SK-N-SH (cell line): ENCODE measurements around the gene ASTE1.

Source experiments
- CTCF ChIP-seq: fragments of 200-600 bp; sonication (generic); IDR thresholded peaks from 2 replicates; pipeline ENCODE4 v1.6.1; 2017; ENCODE audit warnings: antibody characterized with exemption, mild to moderate bottlenecking, moderate library complexity
- EP300 ChIP-seq, 2 experiments: IDR thresholded peaks; 2 replicates each; pipeline versions ENCODE4 v1.4.0 to v1.6.1; 2012; ENCODE audit warnings: borderline replicate concordance in 1 of 2, low read depth in 1 of 2, low read length in 1 of 2
- PBX3 ChIP-seq: IDR thresholded peaks from 2 replicates; pipeline ENCODE4; 2012
- POLR2AphosphoS5 ChIP-seq: IDR thresholded peaks from 2 replicates; pipeline ENCODE4 v1.6.1; 2012; ENCODE audit warnings: low read depth, low read length
- RAD21 ChIP-seq: IDR thresholded peaks from 2 replicates; pipeline ENCODE4 v1.6.1; 2012; ENCODE audit warnings: mild to moderate bottlenecking, low read length
- SIN3A ChIP-seq: IDR thresholded peaks from 2 replicates; pipeline ENCODE4 v1.6.1; 2012; ENCODE audit warnings: low read depth, mild to moderate bottlenecking, low read length, moderate library complexity, borderline replicate concordance
- SMC3 ChIP-seq: IDR thresholded peaks from 2 replicates; pipeline ENCODE4 v1.6.1; 2012; ENCODE audit warnings: low read depth, low read length, improper control_type of control experiment
- TAF1 ChIP-seq: IDR thresholded peaks from 2 replicates; pipeline ENCODE4 v1.6.1; 2012; ENCODE audit warnings: low read depth, mild to moderate bottlenecking, low read length, moderate library complexity, borderline replicate concordance
- TCF12 ChIP-seq: IDR thresholded peaks from 2 replicates; pipeline ENCODE4 v1.4.0; 2012
- TEAD4 ChIP-seq: IDR thresholded peaks from 2 replicates; pipeline ENCODE4 v1.4.0; 2012; ENCODE audit warnings: mild to moderate bottlenecking, borderline replicate concordance; ENCODE audit not compliant: insufficient read depth
- USF1 ChIP-seq: IDR thresholded peaks from 2 replicates; pipeline ENCODE4 v1.4.0; 2012; ENCODE audit warnings: low read depth, borderline replicate concordance
- USF2 ChIP-seq: fragments of 150-350 bp; IDR thresholded peaks from 2 replicates; pipeline ENCODE4 v1.6.1; 2017; ENCODE audit warnings: antibody characterized with exemption, low read length, low read depth, borderline replicate concordance
- ZBTB33 ChIP-seq: IDR thresholded peaks from 2 replicates; pipeline ENCODE4 v1.4.0; 2012; ENCODE audit warnings: low read depth, borderline replicate concordance

GRCh38 chr3:131038326-131038725, 11.7 kb upstream of the ASTE1 start:
- TF ChIP-seq CTCF = no peak
- no peak for TF ChIP-seq SIN3A
- TF ChIP-seq SMC3 = no peak
- no peak for TF ChIP-seq ZBTB33
- TF ChIP-seq TCF12 = no peak
- no peak for TF ChIP-seq PBX3
- no peak for TF ChIP-seq TEAD4
- no peak for TF ChIP-seq EP300 (IDR thresholded peaks at IDR 0.05; ENCODE audit: borderline replicate concordance in 1 of 2, low read depth in 1 of 2, low read length in 1 of 2)
- no peak for TF ChIP-seq RAD21
- TF ChIP-seq POLR2AphosphoS5 = no peak
- no peak for TF ChIP-seq TAF1
- no peak for TF ChIP-seq USF1
- TF ChIP-seq USF2 = no peak
